Heart right ventricle (tissue), 16 donors: ENCODE measurements around the gene PKNOX2. TPM values are rescaled to one million over a fixed set of nuclear protein-coding genes. Genes with fewer than 3 reads are reported as not detected.

Source experiments
- ATAC-seq, 8 donors: fragments of 200-7000 bp; cut with Tn5 transposase; one replicate each; pipeline ENCODE4 v1.9.1; 2020; ENCODE audit warnings: mild to moderate bottlenecking in 8 of 8, moderate library complexity in 8 of 8, moderate number of reproducible peaks in 1 of 8
- DNase-seq, 2 donors: peaks; one replicate each; pipeline ENCODE4 v3.0.0-alpha.2; 2020
- H3K27ac ChIP-seq, 10 donors: fragments of 200-600 bp; sonication (generic) in 2 of 10; one replicate each; pipeline versions ENCODE4 v1.5.0 to v1.8.0; 2020 to 2022; ENCODE audit warnings: mild to moderate bottlenecking in 3 of 10
- H3K27me3 ChIP-seq, 7 donors: fragments of 200-600 bp; one replicate each; pipeline ENCODE4 v1.8.0; 2021 to 2022; ENCODE audit warnings: mild to moderate bottlenecking in 2 of 7
- H3K36me3 ChIP-seq, 9 donors: fragments of 200-600 bp; sonication (generic) in 1 of 9; one replicate each; pipeline versions ENCODE4 v1.5.0 to v1.8.0; 2020 to 2022; ENCODE audit warnings: mild to moderate bottlenecking in 2 of 9
- H3K4me1 ChIP-seq, 9 donors: fragments of 200-600 bp; sonication (generic) in 1 of 9; one replicate each; pipeline versions ENCODE4 v1.5.0 to v1.8.0; 2020 to 2022; ENCODE audit warnings: mild to moderate bottlenecking in 4 of 9
- H3K4me3 ChIP-seq, 10 donors: fragments of 200-600 bp; sonication (generic) in 2 of 10; one replicate each; pipeline versions ENCODE4 v1.5.0 to v1.8.0; 2020 to 2022; ENCODE audit warnings: mild to moderate bottlenecking in 7 of 10, moderate library complexity in 2 of 10
- H3K9me3 ChIP-seq, 11 donors: fragments of 200-600 bp in 10 of 11; sonication (generic) in 2 of 11; one replicate each; pipeline versions ENCODE4 v1.5.0 to v1.8.0; 2013 to 2022; ENCODE audit warnings: mild to moderate bottlenecking in 2 of 11, control low read depth in 1 of 11, moderate library complexity in 1 of 11
- CTCF ChIP-seq, 9 donors: fragments of 200-600 bp; sonication (generic) in 2 of 9; IDR thresholded peaks; one replicate each; pipeline versions ENCODE4 v1.5.0 to v1.8.0; 2021 to 2022; ENCODE audit warnings: antibody characterized with exemption in 9 of 9, mild to moderate bottlenecking in 5 of 9, moderate library complexity in 1 of 9
- WGBS, 2 donors: extraction: QIAGEN DNeasy Blood & Tissue Kit; methylation state at CpG; one replicate each; pipeline ENCODE4 v1.1.7; 2013; ENCODE audit warnings: inconsistent platforms in 1 of 2; 5-methylcytosine and 5-hydroxymethylcytosine counted together
- intact Hi-C, 10 donors: fragments of 100-400 bp; cut with DNase I; formaldehyde crosslinking; loops; one replicate each; pipeline versions ENCODE4 v1.11.1 to v1.14.2; 2022
- polyA plus RNA-seq, 2 donors: library from polyadenylated mRNA; stranded (reverse); fragments of 200-250 nt; gene quantifications; one replicate each; pipeline ENCODE4 v1.2.3, GENCODE V29; 2013
- total RNA-seq, 10 donors: library from RNA; stranded (reverse); fragmentation: NEBNext Ultra II Directional in 3 of 10; extraction: Animal tissue kit (Norgen Biotek cat#: 25700) in 3 of 10; gene quantifications; one replicate each; pipeline versions ENCODE4 v1.2.1 to v1.2.4, GENCODE V29; 2021 to 2023
- donor health status: Arrhythmogenic right ventricular cardiomyopathy.
- donor health status: ischemic (EF 13 %, LVEDD 7.1; RV severe dilation, severe dysfunction).
- donor health status: healthy with polysubstance abuse.
- donor health status: DM: no; HTN: yes; CAD: no.
- donor health status: DM: no; HTN: no; CAD: no.
- donor health status: ischemic (EF 25% LVEDD 6.9; RV normal size, moderate dysfunction).
- donor health status: ischemic (EF 25% LVEDD 5.7; RV mildly dilated, moderate dysfunction).
- donor health status: healthy.
- donor health status: DM: yes; HTN: yes; CAD: no.
- donor health status: Ischemic cardiomyopathy.
- donor health status: ischemic (EF 35%, LVEDD 5.7; RV mildly dilated, moderate dysfunction).
- donor health status: nonischemic (EF 11% LVEDD 7.7; RV severe dilation, severe dysfunction).
- donor health status: DM: yes; HTN: yes; CAD: no.
- donor health status: PGD.
- donor health status: ischemic (EF 29% LVEDD 5.4; RV normal size, mild dysfunction).
- donor health status: nonischemic (EF 23%, LVEDD 6.1; RV moderate dilation, normal function).

PKNOX2 gene
- total and polyA plus RNA-seq, 12 donors, result 2.5 to 5.8 (median 4.5) TPM

DNA sequence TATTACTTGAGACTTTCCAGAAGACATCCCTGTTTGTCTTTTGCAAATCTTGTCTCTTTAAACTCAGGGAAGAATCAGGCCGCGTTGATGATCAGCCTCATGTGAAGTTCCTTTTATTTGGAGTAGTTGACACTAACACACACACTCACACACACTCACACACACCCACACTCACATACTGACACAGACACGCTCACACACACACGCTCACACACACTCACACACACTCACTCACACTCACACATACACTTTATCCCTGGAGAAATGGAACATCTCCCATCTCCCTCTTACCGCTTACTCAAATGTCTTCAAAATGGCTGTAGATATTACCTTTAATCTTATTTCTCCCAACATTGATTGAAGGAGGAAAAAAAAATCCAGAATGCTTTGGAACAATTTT is 129.0 kb downstream of the PKNOX2 start:
- H3K4me1 ChIP-seq, result peaks cover 0 to 12% (median 0%) of the 10 kb centered on the region in 9 donors
- TF ChIP-seq CTCF (IDR thresholded peaks at IDR 0.05), result no peak
- no peaks in the 10 kb centered on the region for H3K9me3 ChIP-seq
- H3K36me3 ChIP-seq, result no peaks in the 10 kb centered on the region
- DNase-seq, result no peak
- 89 to 91% methylated on average over 5 of the region's 5 CpGs for WGBS, 2 donors
- H3K27ac ChIP-seq, result no peak overlapping the region
- H3K4me3 ChIP-seq, result no peak overlapping the region
- H3K27me3 ChIP-seq, result no peaks in the 10 kb centered on the region
- no peak for ATAC-seq
- intact Hi-C loops, result no loop called here

DNA sequence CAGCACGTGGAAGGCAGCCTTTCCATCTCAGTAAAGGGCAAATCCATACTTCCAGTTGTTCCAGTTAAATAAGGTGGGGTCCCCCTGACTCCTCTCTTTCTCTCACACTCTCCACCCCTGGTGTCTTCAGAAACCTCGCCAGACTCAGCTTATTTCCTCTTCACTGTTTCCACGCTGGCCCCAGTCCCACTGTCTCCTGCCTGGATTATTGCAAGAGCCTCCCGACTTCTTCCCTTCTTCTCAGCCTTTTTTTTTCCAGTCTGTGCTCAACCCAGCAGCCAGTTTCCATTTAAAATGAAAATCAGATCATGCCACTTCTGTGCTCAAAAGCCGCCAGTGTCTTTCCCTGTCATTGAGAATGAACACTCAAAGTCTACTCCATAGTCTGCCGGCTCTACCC is 131.4 kb downstream of the PKNOX2 start:
- no peaks in the 10 kb centered on the region for H3K36me3 ChIP-seq
- peak in 1 of 8 donors; percentile 45 for ATAC-seq
- H3K27me3 ChIP-seq, result no peaks in the 10 kb centered on the region
- H3K9me3 ChIP-seq, result no peaks in the 10 kb centered on the region
- no peak for TF ChIP-seq CTCF (IDR thresholded peaks at IDR 0.05)
- WGBS, 2 donors, result 59 to 66% methylated on average over 6 of the region's 6 CpGs
- peaks cover 0 to 11% (median 5%) of the 10 kb centered on the region in 9 donors for H3K4me1 ChIP-seq
- intact Hi-C loops, result no loop called here
- DNase-seq, result peak; percentile 28 to 45
- H3K27ac ChIP-seq, result peak overlapping the region in 4 of 10 donors; percentile 10 to 51 (median 22)
- H3K4me3 ChIP-seq, result no peak overlapping the region

DNA sequence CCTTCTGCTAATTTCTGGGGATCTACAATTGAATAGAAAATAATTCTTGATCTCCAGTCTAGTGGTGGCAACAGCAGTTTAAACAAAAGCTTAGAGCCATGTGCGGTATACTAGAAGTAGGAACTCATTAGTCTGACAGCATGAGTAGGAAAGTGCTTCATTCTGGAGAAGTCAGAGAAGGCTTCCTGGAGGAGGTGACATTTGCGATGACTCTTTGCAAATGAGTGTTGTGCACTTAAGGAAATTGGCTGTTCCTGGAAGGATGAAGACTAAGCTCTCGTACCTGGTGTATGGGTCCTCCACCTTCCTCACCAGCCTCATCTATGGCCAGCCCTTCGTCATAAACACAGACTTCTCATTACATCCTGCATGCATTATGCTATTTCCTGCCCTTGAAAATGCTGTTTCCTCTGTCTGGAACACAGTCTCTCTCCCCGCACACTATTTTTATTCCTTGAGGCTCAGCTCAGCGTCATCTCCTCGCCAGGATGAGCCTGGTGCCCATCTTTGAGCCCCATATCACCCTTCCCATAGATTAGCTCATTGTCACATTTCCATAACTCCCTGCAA is 132.9 kb downstream of the PKNOX2 start:
- no peaks in the 10 kb centered on the region for H3K36me3 ChIP-seq
- H3K4me3 ChIP-seq, result no peak overlapping the region
- WGBS, 2 donors, result 74 to 80% methylated on average over 7 of the region's 7 CpGs
- no peaks in the 10 kb centered on the region for H3K9me3 ChIP-seq
- no peak for TF ChIP-seq CTCF (IDR thresholded peaks at IDR 0.05)
- peaks cover 0 to 14% (median 7%) of the 10 kb centered on the region in 9 donors for H3K4me1 ChIP-seq
- intact Hi-C loops, result no loop called here
- no peak overlapping the region for H3K27ac ChIP-seq
- no peak for DNase-seq
- ATAC-seq, result no peak
- no peaks in the 10 kb centered on the region for H3K27me3 ChIP-seq

DNA sequence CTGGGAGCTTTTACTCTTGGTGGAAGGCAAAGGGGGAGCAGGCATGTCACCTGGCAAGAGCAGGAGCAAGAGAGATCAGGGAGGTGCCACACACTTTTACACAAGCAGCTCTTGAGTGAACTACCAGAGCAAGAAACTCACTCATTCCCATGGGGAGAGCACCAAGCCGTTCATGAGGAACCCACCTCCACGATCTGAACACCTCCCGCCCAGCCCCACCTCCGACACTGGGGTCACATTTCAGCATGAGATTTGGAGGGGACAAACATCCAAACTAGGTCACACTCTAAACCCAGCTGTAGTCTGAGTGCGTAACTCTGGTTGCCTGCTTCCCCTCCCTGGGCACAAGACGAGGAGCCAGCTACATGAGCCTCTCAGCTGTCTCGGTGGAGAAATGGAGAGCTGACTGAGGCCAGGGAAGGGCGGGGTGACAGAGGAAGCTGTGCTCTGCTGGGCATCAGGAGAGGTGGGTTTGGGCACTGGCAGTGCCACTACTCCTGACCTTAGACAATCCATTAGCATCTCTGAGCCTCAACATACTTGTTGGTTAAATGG is 134.6 kb downstream of the PKNOX2 start:
- Histone ChIP-seq H3K9me3 (no peaks in the 10 kb centered on the region), H3K4me1 (peaks cover 0 to 16% (median 7%) of the 10 kb centered on the region in 9 donors), H3K36me3 (no peaks in the 10 kb centered on the region), H3K4me3 (no peak overlapping the region), H3K27me3 (no peaks in the 10 kb centered on the region), H3K27ac (no peak overlapping the region)
- TF ChIP-seq CTCF (IDR thresholded peaks at IDR 0.05), result no peak
- no peak for ATAC-seq
- 81 to 92% methylated on average over 8 of the region's 8 CpGs for WGBS, 2 donors
- no peak for DNase-seq
- intact Hi-C loops, result no loop called here
